Measurements from ENCODE around the gene PITPNC1.

The PITPNC1 gene

DNA sequence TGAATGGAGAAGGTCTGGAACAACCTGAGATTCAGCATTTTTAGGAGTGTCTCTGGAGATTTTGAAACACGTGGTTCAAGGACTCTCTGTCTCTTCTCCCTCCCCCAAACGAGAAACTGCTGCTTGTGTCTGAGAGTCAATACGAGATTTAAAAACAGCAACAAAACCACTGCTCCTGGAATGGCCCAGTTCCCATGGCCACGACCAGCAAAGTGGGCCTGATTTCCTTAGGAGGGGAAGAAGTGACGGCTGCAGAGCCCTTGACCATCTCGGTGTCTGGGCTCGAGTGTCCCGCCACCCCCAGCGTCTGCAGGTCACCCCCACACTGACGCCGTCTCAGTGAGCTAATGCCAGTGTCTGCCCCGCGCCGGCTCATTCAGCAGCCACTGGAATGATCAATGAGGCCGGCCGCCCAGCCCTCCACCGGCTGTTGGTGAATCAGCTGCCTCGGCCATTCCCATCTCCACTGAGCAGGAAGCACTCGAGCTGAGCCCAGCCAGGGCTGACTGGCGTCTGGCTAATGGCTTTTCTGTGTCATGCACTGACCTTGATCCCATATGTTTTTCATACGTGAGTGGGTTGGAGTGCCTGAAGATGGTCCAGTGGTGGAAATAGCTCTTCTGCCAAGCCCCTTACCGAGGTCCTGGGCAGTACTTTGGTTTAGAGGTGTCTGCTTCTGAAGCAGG, 151.8 kb downstream of the PITPNC1 start:
- TF ChIP-seq CTCF (IDR thresholded peaks at IDR 0.05; ENCODE audit: insufficient read depth, low read length, missing control alignments) = no peak
- DNase-seq (ENCODE audit: low read depth, low spot score) = peak; percentile 59
- ChIA-PET CTCF (interaction anchor here (1.0 to 1.7 kb wide), 3 partner anchors 66 to 150 kb away, joined by 4 to 6 read pairs (median 5); no protein-coding TSS in a partner anchor), POLR2A (interaction anchor here (0.8 kb wide), 1 partner anchor 19 kb away, joined by 3 read pairs; no protein-coding TSS in a partner anchor)
- H3K4me3 ChIP-seq (ENCODE audit: low read depth, low read length) = peak overlapping the region; percentile 49

GRCh38 chr17:67531291-67531690, 154.2 kb downstream of the PITPNC1 start:
- no peak overlapping the region for H3K4me3 ChIP-seq (ENCODE audit: low read depth, low read length)
- no peak for DNase-seq (ENCODE audit: low read depth, low spot score)

DNA sequence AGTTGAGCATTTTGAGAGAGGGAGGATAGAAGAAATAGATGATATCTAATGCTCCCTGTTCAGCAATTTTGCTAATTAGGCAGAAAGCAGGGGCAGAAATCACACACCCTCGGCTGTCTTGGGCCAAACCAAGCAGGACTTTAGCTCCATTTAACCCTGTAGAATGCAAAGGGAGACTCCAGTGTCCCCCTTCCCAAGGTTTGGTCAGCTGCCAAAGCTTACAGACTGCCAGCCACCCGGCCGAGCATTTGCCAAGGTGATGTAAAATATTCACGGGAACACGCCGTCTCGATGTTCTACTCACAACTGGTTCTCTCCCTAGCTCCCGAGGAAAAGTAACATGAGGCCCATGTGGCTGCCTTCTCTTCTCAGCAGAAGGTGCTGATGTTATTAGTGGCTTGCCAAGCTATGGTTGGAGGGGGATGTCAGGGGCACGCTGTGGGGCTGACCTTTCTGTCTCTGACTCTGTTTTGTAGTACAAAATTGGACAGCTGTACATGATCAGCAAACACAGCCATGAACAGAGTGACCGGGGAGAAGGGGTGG, 155.3 kb downstream of the PITPNC1 start:
- no peak for TF ChIP-seq CTCF (IDR thresholded peaks at IDR 0.05; ENCODE audit: insufficient read depth, low read length, missing control alignments)
- CTCF ChIA-PET = interaction anchor here (1.2 kb wide), 1 partner anchor 154 kb away, joined by 4 read pairs; no protein-coding TSS in a partner anchor
- H3K4me3 ChIP-seq (ENCODE audit: low read depth, low read length) = no peak overlapping the region
- DNase-seq (ENCODE audit: low read depth, low spot score) = no peak
- POLR2A ChIA-PET = no interaction called here

More at GRCh38 chr17:67531291-67531690, 154.2 kb downstream of the PITPNC1 start:
- TF ChIP-seq CTCF (IDR thresholded peaks at IDR 0.05; ENCODE audit: insufficient read depth, low read length, missing control alignments) = no peak
- ChIA-PET CTCF (interaction anchor here (1.2 kb wide), 1 partner anchor 152 kb away, joined by 4 read pairs; no protein-coding TSS in a partner anchor), POLR2A (no interaction called here)

- H3K4me3 ChIP-seq (ENCODE audit: low read depth, low read length) = no peak overlapping the region
- POLR2A ChIA-PET = no interaction called here
- CTCF ChIA-PET = interaction anchor here (1.0 to 1.1 kb wide), 2 partner anchors 10 to 11 kb away, joined by 3 to 4 read pairs; no protein-coding TSS in a partner anchor
- TF ChIP-seq CTCF (IDR thresholded peaks at IDR 0.05; ENCODE audit: insufficient read depth, low read length, missing control alignments) = no peak
- DNase-seq (ENCODE audit: low read depth, low spot score) = no peak
These were observed 157.9 kb downstream of the PITPNC1 start for GRCh38 chr17:67534941-67535340.

GRCh38 chr17:67542219-67543114, 165.4 kb downstream of the PITPNC1 start:
- H3K4me3 ChIP-seq (ENCODE audit: low read depth, low read length) = no peak overlapping the region
- ChIA-PET POLR2A (no interaction called here), CTCF (no interaction called here)
- TF ChIP-seq CTCF (IDR thresholded peaks at IDR 0.05; ENCODE audit: insufficient read depth, low read length, missing control alignments) = no peak
- no peak for DNase-seq (ENCODE audit: low read depth, low spot score)
